Right lobe of liver (tissue), 6 donors: Measurements from ENCODE around the gene HAVCR2. TPM values are rescaled to one million over a fixed set of nuclear protein-coding genes. Genes with fewer than 3 reads are reported as not detected.

Experiments used
- ATAC-seq, 4 donors: fragments of 200-7000 bp; cut with Tn5 transposase; one replicate each; pipeline ENCODE4 v1.9.1; 2020; ENCODE audit warnings: mild to moderate bottlenecking in 4 of 4, moderate library complexity in 4 of 4
- DNase-seq, 3 donors: peaks; one replicate each; pipeline ENCODE4 v3.0.0-alpha.2; 2020
- H3K27ac ChIP-seq, 3 donors: fragments of 200-600 bp; one replicate each; pipeline ENCODE4 v1.8.0; 2022
- H3K27me3 ChIP-seq, 2 donors: fragments of 200-600 bp; one replicate each; pipeline ENCODE4 v1.8.0; 2022
- H3K36me3 ChIP-seq, 4 donors: fragments of 200-600 bp; sonication (generic) in 1 of 4; one replicate each; pipeline versions ENCODE4 v1.5.1 to v1.8.0; 2017 to 2022; ENCODE audit warnings: control low read depth in 1 of 4
- H3K4me1 ChIP-seq, 4 donors: fragments of 200-600 bp; sonication (generic) in 1 of 4; one replicate each; pipeline versions ENCODE4 v1.5.1 to v1.8.0; 2017 to 2022; ENCODE audit warnings: control low read depth in 1 of 4
- H3K4me3 ChIP-seq, 3 donors: fragments of 200-600 bp; one replicate each; pipeline ENCODE4 v1.8.0; 2022
- H3K9me3 ChIP-seq, 4 donors: fragments of 200-600 bp; sonication (generic) in 1 of 4; one replicate each; pipeline versions ENCODE4 v1.5.1 to v1.8.0; 2017 to 2022; ENCODE audit warnings: control low read depth in 1 of 4
- CTCF ChIP-seq, 4 donors: fragments of 200-600 bp in 3 of 4; fragments of 450-650 bp in 1 of 4; IDR thresholded peaks; one replicate each; pipeline versions ENCODE4 v1.5.1 to v1.8.0; 2016 to 2022; ENCODE audit warnings: antibody characterized with exemption in 4 of 4, mild to moderate bottlenecking in 2 of 4
- POLR2A ChIP-seq: fragments of 450-650 bp; IDR thresholded peaks from one replicate; pipeline ENCODE4 v1.6.1; 2017; ENCODE audit warnings: antibody characterized with exemption, mild to moderate bottlenecking
- WGBS: methylation state at CpG from one replicate; pipeline ENCODE4 v1.1.6; 2018; ENCODE audit warnings: low coverage, low lambda C conversion rate; ENCODE audit not compliant: insufficient coverage; ENCODE audit errors: missing lambda C conversion rate; 5-methylcytosine and 5-hydroxymethylcytosine counted together
- intact Hi-C, 2 donors: fragments of 100-400 bp; cut with DNase I; formaldehyde crosslinking; loops; one replicate each; pipeline versions ENCODE4 v1.11.2 to v1.14.1; 2022
- total RNA-seq, 6 experiments: library from RNA; depleted of rRNA in 2 of 6; stranded (reverse); fragments of >200 nt in 2 of 6; fragmentation: NEBNext Ultra II Directional in 3 of 6; extraction: Animal tissue kit (Norgen Biotek cat#: 25700) in 3 of 6; gene quantifications; one replicate each; pipeline versions ENCODE4 v1.1.0 to v1.2.4, GENCODE V29; 2016 to 2023
- donor health status: DM: no; HTN: yes; CAD: no.
- donor health status: DM: no; HTN: no; CAD: no.
- donor health status: DM: no; HTN: no; CAD: no.
- donor health status: DM: no; HTN: yes; CAD: no.
- donor health status: DM: no; HTN: yes; CAD: no.

HAVCR2 gene
- total RNA-seq, 6 experiments from 2014 or later: 2.6 to 9.4 (median 3.3) TPM

GRCh38 chr5:157068785-157069184 lies 40.1 kb downstream of the HAVCR2 start:
- DNase-seq (no peak), ATAC-seq (no peak)
- intact Hi-C loops: no loop called here
- no peak overlapping the region for H3K4me3 ChIP-seq
- 76% methylated on average over 4 of the region's 5 CpGs for WGBS
- H3K4me1 ChIP-seq: no peaks in the 10 kb centered on the region
- no peaks in the 10 kb centered on the region for H3K36me3 ChIP-seq
- H3K9me3 ChIP-seq: no peaks in the 10 kb centered on the region
- no peak for TF ChIP-seq CTCF (IDR thresholded peaks at IDR 0.05)
- TF ChIP-seq POLR2A: no peak
- H3K27me3 ChIP-seq: no peaks in the 10 kb centered on the region
- H3K27ac ChIP-seq: no peak overlapping the region

GRCh38 chr5:157068339-157068738 lies 40.5 kb downstream of the HAVCR2 start:
- ATAC-seq: no peak
- Histone ChIP-seq H3K27me3 (no peaks in the 10 kb centered on the region), H3K36me3 (no peaks in the 10 kb centered on the region), H3K4me1 (no peaks in the 10 kb centered on the region), H3K27ac (no peak overlapping the region), H3K9me3 (no peaks in the 10 kb centered on the region), H3K4me3 (no peak overlapping the region)
- no peak for DNase-seq
- intact Hi-C loops: no loop called here
- TF ChIP-seq POLR2A: no peak
- no peak for TF ChIP-seq CTCF (IDR thresholded peaks at IDR 0.05)
- 100% methylated on average over 3 of the region's 5 CpGs for WGBS

- TF ChIP-seq CTCF (IDR thresholded peaks at IDR 0.05): no peak
- TF ChIP-seq POLR2A: no peak
- ATAC-seq (no peak), DNase-seq (no peak)
- H3K9me3 ChIP-seq: no peaks in the 10 kb centered on the region
- no peaks in the 10 kb centered on the region for H3K4me1 ChIP-seq
- intact Hi-C loops: no loop called here
- no peak overlapping the region for H3K27ac ChIP-seq
- H3K27me3 ChIP-seq: no peaks in the 10 kb centered on the region
- WGBS: 58% methylated on average over 2 of the region's 2 CpGs
- H3K4me3 ChIP-seq: no peak overlapping the region
- H3K36me3 ChIP-seq: no peaks in the 10 kb centered on the region
Observed at GRCh38 chr5:157067005-157067404, 41.8 kb downstream of the HAVCR2 start.

- DNase-seq (no peak), ATAC-seq (no peak)
- Histone ChIP-seq H3K27me3 (no peaks in the 10 kb centered on the region), H3K9me3 (no peaks in the 10 kb centered on the region), H3K4me3 (no peak overlapping the region), H3K36me3 (no peaks in the 10 kb centered on the region), H3K4me1 (no peaks in the 10 kb centered on the region), H3K27ac (no peak overlapping the region)
- TF ChIP-seq CTCF (IDR thresholded peaks at IDR 0.05) (no peak), POLR2A (no peak)
- intact Hi-C loops: no loop called here
- WGBS: 71% methylated on average over 2 of the region's 2 CpGs
Observed at GRCh38 chr5:157066080-157066479, 42.8 kb downstream of the HAVCR2 start.
